Activated CD4-positive, alpha-beta memory T cell treated with anti-CD3 and anti-CD28 coated beads, Interleukin-2, amount 10 ng/mL, durations not matched to agents 7 days and 5 days (primary cell): ENCODE measurements around the gene RHEX. TPM values are rescaled to one million over a fixed set of nuclear protein-coding genes. Genes with fewer than 3 reads are reported as not detected.
A peak's percentile ranks its signal among the peaks of the same experiment; 100 is the strongest.
"Not testable (repeated sequence)": the region's sequence is repeated elsewhere in the genome, so short reads cannot be mapped to it uniquely, and the experiment has no call there.

Source experiments
- CTCF ChIA-PET: fragments of 350-600 bp; sonication (Branson Sonifier 250); formaldehyde crosslinking; loops from one replicate; lab custom pipeline; 2021; ENCODE audit warnings: antibody characterized with exemption, inconsistent platforms; lab: Charles Lee
- POLR2A ChIA-PET: fragments of 350-600 bp; sonication (Branson Sonifier 250); formaldehyde crosslinking; loops from one replicate; lab custom pipeline; 2021; ENCODE audit warnings: antibody characterized with exemption; lab: Charles Lee
- DNase-seq: peaks from one replicate; pipeline ENCODE4 v3.0.0-alpha.2; 2020
- H3K27ac Mint-ChIP-seq: one replicate; pipeline ENCODE4 v1.8.0; 2021; ENCODE audit warnings: mild to moderate bottlenecking, mixed read lengths
- H3K27me3 Mint-ChIP-seq: one replicate; pipeline ENCODE4 v1.8.0; 2021; ENCODE audit warnings: mixed read lengths
- H3K36me3 Mint-ChIP-seq: one replicate; pipeline ENCODE4 v1.8.0; 2021; ENCODE audit warnings: low read depth, mixed read lengths
- H3K4me1 Mint-ChIP-seq: one replicate; pipeline ENCODE4 v1.8.0; 2021; ENCODE audit warnings: mixed read lengths
- H3K4me3 Mint-ChIP-seq: one replicate; pipeline ENCODE4 v1.8.0; 2021; ENCODE audit warnings: mild to moderate bottlenecking, mixed read lengths
- H3K9me3 Mint-ChIP-seq: one replicate; pipeline ENCODE4 v1.8.0; 2021; ENCODE audit warnings: mixed read lengths
- total RNA-seq, 2 experiments: library from RNA; stranded (reverse); gene quantifications; one replicate each; pipeline ENCODE4 v1.2.3, GENCODE V29; 2021

RHEX gene
- total RNA-seq, 2 experiments from 2014 or later, result not detected

- Mint-ChIP-seq H3K4me1 (peaks cover 23% of the 10 kb centered on the region), H3K36me3 (no peaks in the 10 kb centered on the region), H3K4me3 (no peak overlapping the region), H3K9me3 (no peaks in the 10 kb centered on the region), H3K27me3 (peaks cover 41% of the 10 kb centered on the region), H3K27ac (no peak overlapping the region)
- DNase-seq, result no peak
- ChIA-PET POLR2A (no interaction called here), CTCF (interaction anchor here (1.0 to 1.9 kb wide), 2 partner anchors 59 to 70 kb away, joined by 3 to 6 read pairs; no protein-coding TSS in a partner anchor)
Measured at GRCh38 chr1:206036663-206037455, 16.1 kb upstream of the RHEX start.

DNA sequence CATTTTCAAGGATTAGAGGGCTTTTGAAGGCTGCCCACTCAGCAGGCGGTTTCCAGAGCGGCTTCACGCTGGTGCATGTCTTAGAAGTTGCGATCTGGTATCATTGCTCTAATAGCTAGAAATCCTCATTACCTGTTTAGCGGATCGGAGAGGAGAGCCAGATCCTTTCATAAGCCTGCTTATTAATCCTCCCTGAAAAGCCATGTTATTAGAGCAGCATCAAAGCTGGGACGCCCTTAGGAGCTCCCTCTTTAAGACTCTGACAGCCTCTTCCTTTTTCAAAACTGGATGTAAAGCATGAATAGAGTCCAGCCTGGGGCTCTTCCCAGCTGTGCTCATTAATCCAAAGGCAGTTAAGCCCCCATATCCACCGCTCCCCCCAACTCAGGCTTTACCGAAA lies 15.4 kb upstream of the RHEX start:
- Mint-ChIP-seq H3K27me3 (peaks cover 42% of the 10 kb centered on the region), H3K9me3 (no peaks in the 10 kb centered on the region), H3K36me3 (no peaks in the 10 kb centered on the region), H3K27ac (no peak overlapping the region), H3K4me1 (peaks cover 23% of the 10 kb centered on the region), H3K4me3 (no peak overlapping the region)
- ChIA-PET CTCF (interaction anchor here (1.5 to 1.9 kb wide), 2 partner anchors 60 to 69 kb away, joined by 4 to 6 read pairs; no protein-coding TSS in a partner anchor), POLR2A (no interaction called here)
- DNase-seq, result no peak

DNA sequence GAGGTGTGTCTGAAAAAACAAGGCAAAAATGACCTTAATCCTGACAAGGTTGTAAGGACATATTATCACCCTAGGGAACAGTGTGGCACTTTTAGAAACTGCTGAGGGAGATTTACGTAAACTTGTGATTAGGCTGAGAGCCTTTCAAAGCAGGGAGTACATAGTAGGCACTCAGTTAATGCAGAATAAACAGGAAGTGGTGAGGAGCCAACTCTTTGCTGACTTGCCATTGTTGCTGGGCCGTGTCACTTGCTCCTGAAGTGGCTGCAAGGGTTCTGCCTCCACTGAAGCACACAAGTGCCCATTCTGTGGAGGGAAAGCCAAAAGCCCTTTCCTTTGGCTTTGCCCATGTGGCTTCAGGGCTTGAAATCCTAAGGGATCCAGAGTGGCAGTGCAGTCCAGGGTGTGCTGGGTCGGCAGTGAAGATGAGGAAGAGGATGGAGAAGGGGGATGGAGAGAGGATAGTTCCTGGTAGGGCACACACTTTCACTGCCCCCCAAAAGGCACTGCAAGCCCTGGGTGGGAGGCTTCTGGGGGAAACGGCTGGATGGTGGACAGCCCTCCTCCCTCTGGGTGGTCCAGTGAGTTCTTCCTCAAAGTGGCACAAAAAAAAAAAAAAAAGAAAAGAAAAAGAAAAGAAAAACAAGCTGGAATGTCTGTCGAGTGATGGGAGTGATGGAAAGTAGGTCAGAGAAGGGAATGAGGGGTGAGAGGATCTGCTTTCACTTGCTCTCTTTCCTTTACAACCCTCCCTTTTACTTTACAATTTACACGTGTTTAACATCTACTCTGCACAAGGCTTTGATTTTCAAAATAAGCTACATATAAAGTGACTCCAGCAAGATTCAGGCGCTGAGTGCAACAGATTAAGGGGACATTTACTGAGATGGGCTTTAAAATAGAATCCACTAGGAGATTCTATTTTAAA lies 13.7 kb upstream of the RHEX start:
- H3K36me3 Mint-ChIP-seq, result no peaks in the 10 kb centered on the region
- POLR2A ChIA-PET, result no interaction called here
- H3K9me3 Mint-ChIP-seq, result no peaks in the 10 kb centered on the region
- no peak overlapping the region for H3K4me3 Mint-ChIP-seq
- CTCF ChIA-PET, result interaction anchor here (0.6 to 1.9 kb wide), 7 partner anchors 8 to 67 kb away, joined by 3 to 10 read pairs (median 3); no protein-coding TSS in a partner anchor
- H3K27ac Mint-ChIP-seq, result peak overlapping the region; percentile 24
- H3K4me1 Mint-ChIP-seq, result peaks cover 23% of the 10 kb centered on the region
- peaks cover 36% of the 10 kb centered on the region for H3K27me3 Mint-ChIP-seq
- DNase-seq, result peak; percentile 25

DNA sequence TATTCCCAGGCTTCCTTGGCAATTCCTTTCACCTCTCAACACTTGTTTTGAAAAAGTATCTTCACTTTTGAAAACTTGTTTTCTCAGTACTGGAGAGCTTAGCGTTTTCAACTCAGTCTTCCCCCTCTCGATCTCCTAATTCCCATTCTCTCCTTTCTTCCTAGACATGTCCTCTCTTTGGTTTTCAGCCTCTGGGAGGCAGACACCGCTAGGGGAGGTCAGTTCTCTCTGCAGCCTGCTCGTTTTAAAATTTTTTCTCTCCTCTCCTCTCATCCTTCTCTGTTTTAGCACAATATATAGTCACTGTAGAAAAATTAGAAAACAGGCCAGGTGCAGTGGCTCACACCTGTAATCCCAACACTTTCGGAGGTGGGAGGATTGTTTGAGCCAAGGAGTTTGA lies 12.6 kb upstream of the RHEX start:
- Mint-ChIP-seq H3K27me3 (peaks cover 32% of the 10 kb centered on the region), H3K27ac (no peak overlapping the region), H3K4me3 (no peak overlapping the region), H3K9me3 (no peaks in the 10 kb centered on the region), H3K4me1 (peaks cover 18% of the 10 kb centered on the region), H3K36me3 (no peaks in the 10 kb centered on the region)
- ChIA-PET POLR2A (no interaction called here), CTCF (interaction anchor here (0.9 to 1.2 kb wide), 3 partner anchors 10 to 66 kb away, joined by 3 to 10 read pairs (median 3); no protein-coding TSS in a partner anchor)
- no peak for DNase-seq

GRCh38 chr1:206041640-206042039 lies 11.3 kb upstream of the RHEX start:
- H3K4me1 Mint-ChIP-seq, result peaks cover 18% of the 10 kb centered on the region

GRCh38 chr1:206047271-206047670 lies 5.7 kb upstream of the RHEX start:
- no peak for DNase-seq
- Mint-ChIP-seq H3K9me3 (no peaks in the 10 kb centered on the region), H3K27me3 (peaks cover 6% of the 10 kb centered on the region), H3K36me3 (no peaks in the 10 kb centered on the region), H3K4me1 (peaks cover 25% of the 10 kb centered on the region), H3K4me3 (no peak overlapping the region), H3K27ac (no peak overlapping the region)
- CTCF ChIA-PET, result no interaction called here
- POLR2A ChIA-PET, result no interaction called here

More at GRCh38 chr1:206041640-206042039, 11.3 kb upstream of the RHEX start:
- Mint-ChIP-seq H3K27ac (no peak overlapping the region), H3K9me3 (no peaks in the 10 kb centered on the region), H3K36me3 (no peaks in the 10 kb centered on the region), H3K4me3 (no peak overlapping the region), H3K27me3 (peaks cover 28% of the 10 kb centered on the region)
- CTCF ChIA-PET, result no interaction called here
- POLR2A ChIA-PET, result no interaction called here
- DNase-seq, result no peak

GRCh38 chr1:206048582-206048981 lies 4.4 kb upstream of the RHEX start:
- no peaks in the 10 kb centered on the region for H3K9me3 Mint-ChIP-seq
- no peaks in the 10 kb centered on the region for H3K36me3 Mint-ChIP-seq
- H3K27ac Mint-ChIP-seq, result no peak overlapping the region
- peaks cover 37% of the 10 kb centered on the region for H3K4me1 Mint-ChIP-seq
- ChIA-PET POLR2A (interaction anchor here (1.0 kb wide), 1 partner anchor 11 kb away, joined by 3 read pairs; no protein-coding TSS in a partner anchor), CTCF (no interaction called here)
- H3K4me3 Mint-ChIP-seq, result no peak overlapping the region
- DNase-seq, result no peak
- peaks cover 6% of the 10 kb centered on the region for H3K27me3 Mint-ChIP-seq

GRCh38 chr1:206049293-206049692 lies 3.7 kb upstream of the RHEX start:
- ChIA-PET POLR2A (no interaction called here), CTCF (no interaction called here)
- H3K27me3 Mint-ChIP-seq, result peaks cover 6% of the 10 kb centered on the region
- no peaks in the 10 kb centered on the region for H3K36me3 Mint-ChIP-seq
- peaks cover 38% of the 10 kb centered on the region for H3K4me1 Mint-ChIP-seq
- H3K9me3 Mint-ChIP-seq, result no peaks in the 10 kb centered on the region
- no peak for DNase-seq
- H3K4me3 Mint-ChIP-seq, result no peak overlapping the region
- no peak overlapping the region for H3K27ac Mint-ChIP-seq

DNA sequence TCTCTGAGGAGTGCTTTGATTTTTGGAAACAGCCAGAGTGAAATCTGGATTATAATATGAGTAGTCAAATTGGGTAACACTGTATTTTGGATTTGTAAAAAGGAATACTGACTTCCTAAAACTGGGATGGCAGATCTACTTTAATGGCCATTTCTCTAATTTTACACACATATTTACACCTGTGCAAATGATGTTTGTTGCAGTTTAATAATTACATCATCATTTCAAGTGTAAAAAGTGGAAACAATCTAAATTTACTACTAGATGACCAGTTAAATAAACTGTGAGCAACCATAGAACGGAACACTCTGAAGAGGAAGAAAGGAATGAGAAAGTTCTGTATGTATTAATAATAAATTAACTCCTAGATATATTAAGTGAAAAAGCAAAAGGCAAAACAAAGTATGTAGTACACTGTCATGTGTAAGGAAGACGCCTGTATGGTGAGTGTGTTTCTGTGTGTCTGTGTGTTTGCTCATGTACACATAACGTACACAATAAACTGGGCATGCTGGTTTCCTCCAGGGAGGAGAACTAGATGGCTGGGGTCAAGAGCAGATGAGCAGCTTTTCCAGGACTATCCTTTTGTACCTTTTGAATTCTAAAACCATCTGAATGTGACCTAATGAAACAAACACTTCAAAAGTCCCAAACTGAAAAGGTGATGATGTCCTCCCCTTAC lies 2.9 kb upstream of the RHEX start:
- peaks cover 38% of the 10 kb centered on the region for H3K4me1 Mint-ChIP-seq
- CTCF ChIA-PET, result interaction anchor here (0.7 kb wide), 1 partner anchor 11 kb away, joined by 3 read pairs; no protein-coding TSS in a partner anchor
- peaks cover 6% of the 10 kb centered on the region for H3K27me3 Mint-ChIP-seq
- no peaks in the 10 kb centered on the region for H3K9me3 Mint-ChIP-seq
- H3K27ac Mint-ChIP-seq, result no peak overlapping the region
- H3K4me3 Mint-ChIP-seq, result no peak overlapping the region
- POLR2A ChIA-PET, result interaction anchor here (1.0 kb wide), 1 partner anchor 10 kb away, joined by 5 read pairs; no protein-coding TSS in a partner anchor
- DNase-seq, result no peak
- H3K36me3 Mint-ChIP-seq, result no peaks in the 10 kb centered on the region

GRCh38 chr1:206050655-206051235 lies 2.2 kb upstream of the RHEX start:
- H3K36me3 Mint-ChIP-seq, result no peaks in the 10 kb centered on the region
- POLR2A ChIA-PET, result interaction anchor here (1.0 kb wide), 1 partner anchor 9 kb away, joined by 5 read pairs; no protein-coding TSS in a partner anchor
- no peaks in the 10 kb centered on the region for H3K9me3 Mint-ChIP-seq
- CTCF ChIA-PET, result interaction anchor here (0.7 kb wide), 1 partner anchor 12 kb away, joined by 3 read pairs; no protein-coding TSS in a partner anchor
- peak; percentile 46 for DNase-seq
- H3K27ac Mint-ChIP-seq, result peak overlapping the region; percentile 68
- peaks cover 38% of the 10 kb centered on the region for H3K4me1 Mint-ChIP-seq
- H3K4me3 Mint-ChIP-seq, result peak overlapping the region; percentile 4
- H3K27me3 Mint-ChIP-seq, result peaks cover 9% of the 10 kb centered on the region

DNA sequence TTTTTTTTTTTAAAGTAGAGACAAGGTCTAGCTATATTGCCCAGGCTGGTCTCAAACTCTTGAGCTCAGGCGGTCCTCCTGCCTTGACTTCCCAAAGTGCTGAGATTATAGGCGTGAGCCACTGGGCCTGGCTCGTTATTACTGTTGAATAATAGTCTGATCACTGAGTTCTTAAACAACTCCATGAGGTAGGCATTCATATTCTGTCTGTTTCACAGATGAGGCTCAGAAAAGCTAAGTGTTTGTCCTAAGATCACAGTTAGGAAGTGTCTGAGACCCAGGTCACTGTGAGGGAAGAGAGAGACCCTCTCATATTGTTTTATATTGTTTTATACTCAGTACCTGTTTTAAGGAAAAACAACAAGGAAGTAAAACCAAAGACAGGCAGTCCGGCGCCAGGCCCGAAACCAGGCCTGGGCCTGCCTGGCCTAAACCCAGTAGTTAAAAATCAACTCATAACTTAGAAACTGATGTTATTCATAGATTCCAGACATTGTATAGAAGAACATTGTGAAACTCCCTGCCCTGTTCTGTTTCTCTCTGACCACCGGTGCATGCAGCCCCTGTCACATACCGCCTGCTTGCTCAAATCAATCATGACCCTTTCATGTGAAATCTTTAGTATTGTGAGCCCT lies 625 bp upstream of the RHEX start:
- H3K27ac Mint-ChIP-seq, POLR2A ChIA-PET, CTCF ChIA-PET, H3K36me3 Mint-ChIP-seq, H3K9me3 Mint-ChIP-seq, H3K4me3 Mint-ChIP-seq, DNase-seq: not testable (repeated sequence)
- Mint-ChIP-seq H3K27me3 (peaks cover 10% of the 10 kb centered on the region), H3K4me1 (peaks cover 38% of the 10 kb centered on the region)
